Stimulated activated CD4-positive, alpha-beta T cell treated with anti-CD3 and anti-CD28 coated beads, Interleukin-2, amount 100 ng/mL, for 4 hours (primary cell): Measurements from ENCODE around the gene FXYD4.
"Not testable (repeated sequence)": the region's sequence is repeated elsewhere in the genome, so short reads cannot be mapped to it uniquely, and the experiment has no call there.

Experiments used
- DNase-seq: peaks from one replicate; pipeline ENCODE4 v3.0.0-alpha.2; 2020; ENCODE audit warnings: low read depth

FXYD4 gene, protein sequence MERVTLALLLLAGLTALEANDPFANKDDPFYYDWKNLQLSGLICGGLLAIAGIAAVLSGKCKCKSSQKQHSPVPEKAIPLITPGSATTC

DNA sequence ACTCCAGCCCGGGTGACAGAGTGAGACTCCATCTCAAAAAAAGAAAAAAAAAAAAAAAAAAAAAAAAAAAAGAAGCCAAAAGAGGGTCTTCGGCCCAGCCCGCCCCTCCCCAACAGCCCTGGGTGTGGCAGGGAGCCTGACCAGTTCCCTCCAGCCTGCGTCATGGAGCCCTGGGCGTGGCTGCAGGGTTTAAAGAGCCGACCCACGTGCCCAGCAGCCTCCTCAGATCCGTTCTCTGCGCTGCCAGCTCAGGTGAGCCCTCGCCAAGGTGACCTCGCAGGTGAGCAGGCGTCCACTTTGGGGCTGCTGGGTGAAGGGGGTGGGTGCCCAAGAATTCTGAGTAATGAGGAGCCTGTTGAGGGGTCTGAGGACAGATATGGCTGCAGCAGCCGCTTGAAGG lies at the start of gene FXYD4:
TSS of gene FXYD4 (plus strand) at position 219 of the 400 bp plus-strand sequence. CDS start 2,111 bp downstream, outside the sequence.
- no peak for DNase-seq

- no peak for DNase-seq
These were observed 49.1 kb upstream of the FXYD4 start for GRCh38 chr10:43322331-43322730.

DNA sequence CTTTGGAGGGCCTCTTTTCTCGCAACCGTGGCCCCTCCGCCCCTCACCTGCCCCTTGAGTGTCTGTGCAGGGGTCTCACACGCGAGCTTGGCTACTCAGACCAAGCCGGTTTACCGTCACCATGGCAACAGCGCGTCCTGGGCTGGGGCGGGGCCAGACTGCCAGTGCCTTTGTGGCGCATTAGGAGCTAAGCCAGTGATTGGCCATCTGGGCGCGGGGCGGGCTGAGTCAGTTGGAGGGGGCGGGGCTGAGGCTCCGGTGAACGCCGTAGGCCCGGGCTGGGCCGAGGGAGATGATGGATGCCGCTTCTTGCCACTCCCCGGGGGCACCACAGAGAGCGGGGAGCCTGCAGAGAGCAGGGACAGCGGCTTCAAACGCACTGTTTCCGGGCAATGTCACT lies 48.7 kb upstream of the FXYD4 start:
- DNase-seq, result peak; percentile 71

DNA sequence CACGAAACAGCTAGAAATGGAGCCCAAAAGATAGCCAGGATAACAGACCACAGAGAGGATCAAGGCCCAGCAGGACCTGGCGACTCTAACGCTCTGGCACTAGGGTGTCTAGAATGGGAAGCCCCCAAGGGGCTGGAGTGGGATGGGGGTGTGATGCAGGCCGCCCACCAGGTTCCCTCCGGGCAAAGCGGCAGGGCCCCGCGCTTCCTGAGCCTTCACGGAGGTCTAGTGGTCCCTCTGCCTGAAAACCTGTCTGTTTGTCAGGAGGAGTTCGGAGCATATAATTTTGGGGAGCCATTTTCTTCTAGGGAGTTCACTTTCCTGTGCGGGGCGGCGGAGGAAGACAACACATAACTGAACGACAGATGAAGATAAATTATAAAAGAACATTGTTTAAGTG lies 48.2 kb upstream of the FXYD4 start:
- DNase-seq, result no peak

- DNase-seq, result no peak
These were observed 46.6 kb upstream of the FXYD4 start for GRCh38 chr10:43324876-43325275.

GRCh38 chr10:43327171-43327570 lies 44.3 kb upstream of the FXYD4 start:
- DNase-seq, result no peak

DNA sequence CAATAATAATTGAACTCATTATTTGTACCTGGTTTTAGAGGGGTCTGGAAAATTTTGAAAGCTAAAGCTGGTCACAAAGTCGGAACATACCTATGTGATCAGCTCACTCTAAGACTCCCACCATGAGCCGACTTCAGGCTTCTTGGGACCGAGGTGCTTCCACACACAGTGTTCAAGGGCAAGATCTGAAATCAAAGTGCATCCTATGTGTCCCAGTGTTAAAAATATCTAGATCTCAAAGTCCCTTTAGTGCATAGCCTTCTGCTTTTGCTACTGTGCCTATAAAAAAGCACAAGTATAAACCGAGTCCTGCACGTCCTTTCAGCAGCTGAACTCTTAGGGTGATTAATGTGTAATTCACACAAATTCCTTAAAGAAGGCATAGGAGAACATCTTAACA lies 43.5 kb upstream of the FXYD4 start:
- no peak for DNase-seq

DNA sequence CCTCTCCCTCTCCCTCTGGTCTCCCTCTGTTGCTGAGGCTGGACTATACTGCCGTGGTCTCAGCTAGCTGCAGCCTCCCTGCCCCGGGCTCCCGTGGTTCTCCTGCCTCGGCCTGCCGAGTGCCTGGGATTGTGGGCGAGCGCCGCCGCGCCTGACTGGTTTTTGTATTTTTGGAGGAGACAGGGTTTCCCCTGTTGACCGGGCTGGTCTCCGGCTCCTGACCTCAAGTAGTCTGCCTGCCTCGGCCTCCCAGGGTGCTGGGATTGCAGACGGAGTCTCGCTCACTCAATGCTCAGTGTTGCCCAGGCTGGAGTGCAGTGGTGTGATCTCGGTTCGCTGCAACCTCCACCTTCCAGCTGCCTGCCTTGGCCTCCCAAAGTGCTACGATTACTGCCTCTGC lies 42.6 kb upstream of the FXYD4 start:
- not testable (repeated sequence) for DNase-seq

DNA sequence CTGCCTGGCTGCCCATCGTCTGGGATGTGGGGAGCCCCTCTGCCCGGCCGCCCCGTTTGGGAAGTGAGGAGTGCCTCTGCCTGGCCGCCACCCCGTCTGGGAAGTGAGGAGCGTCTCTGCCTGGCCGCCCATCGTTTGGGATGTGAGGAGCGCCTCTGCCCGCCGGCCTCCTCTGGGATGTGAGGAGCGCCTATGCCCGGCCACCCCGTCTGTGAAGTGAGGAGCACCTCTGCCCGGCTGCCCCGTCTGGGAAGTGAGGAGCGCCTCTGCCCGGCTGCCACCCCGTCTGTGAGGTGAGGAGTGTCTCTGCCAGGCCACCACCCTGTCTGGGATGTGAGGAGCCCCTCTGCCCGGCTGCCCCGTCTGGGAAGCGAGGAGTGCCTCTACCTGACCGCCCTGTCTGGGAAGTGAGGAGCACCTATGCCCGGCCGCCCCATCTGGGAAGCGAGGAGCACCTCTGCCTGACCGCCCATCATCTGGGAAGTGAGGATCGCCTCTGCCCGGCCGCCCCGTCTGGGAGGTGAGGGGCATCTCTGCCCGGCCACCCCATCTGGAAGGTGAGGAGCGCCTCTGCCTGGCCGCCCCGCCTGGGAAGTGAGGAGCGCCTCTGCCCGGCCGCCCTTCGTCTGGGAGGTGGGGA lies 42.1 kb upstream of the FXYD4 start:
- not testable (repeated sequence) for DNase-seq

- not testable (repeated sequence) for DNase-seq
These were observed 41.2 kb upstream of the FXYD4 start for GRCh38 chr10:43330049-43330823.

DNA sequence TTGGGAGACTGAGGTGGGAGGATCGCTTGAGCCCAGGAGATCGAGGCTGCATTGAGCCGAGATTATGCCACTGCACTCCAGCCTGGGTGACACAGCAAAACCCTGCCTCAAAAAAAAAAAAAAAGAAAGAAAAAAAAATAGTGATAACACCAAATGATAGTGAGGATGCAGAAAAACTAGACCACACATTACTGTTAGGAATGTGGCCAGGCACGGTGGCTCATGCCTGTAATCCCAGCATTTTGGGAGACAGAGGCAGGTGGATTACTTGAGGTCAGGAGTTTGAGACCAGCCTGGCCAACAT lies 40.7 kb upstream of the FXYD4 start:
- DNase-seq, result not testable (repeated sequence)

DNA sequence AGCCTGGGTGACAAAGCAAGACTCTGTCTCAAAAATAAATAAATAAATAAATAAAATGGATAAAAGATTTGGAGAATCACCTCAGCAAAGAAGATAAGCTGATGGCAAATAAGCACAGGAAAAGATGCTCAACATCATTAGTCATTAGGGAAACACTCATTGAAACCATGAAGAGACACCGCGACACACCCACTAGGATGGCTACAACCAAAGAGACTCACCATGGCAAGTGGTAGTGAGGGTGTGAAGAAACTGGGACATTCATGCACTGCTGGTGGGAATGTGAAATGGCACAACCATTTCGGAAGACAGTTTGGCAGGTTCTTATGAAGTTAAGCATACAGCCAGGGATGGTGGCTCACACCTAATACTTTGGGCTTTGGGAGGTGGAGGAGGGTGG lies 37.8 kb upstream of the FXYD4 start:
- no peak for DNase-seq

- DNase-seq, result no peak
These were observed 35.4 kb upstream of the FXYD4 start for GRCh38 chr10:43336061-43336460.

GRCh38 chr10:43336641-43337318 lies 34.7 kb upstream of the FXYD4 start:
- DNase-seq, result no peak

DNA sequence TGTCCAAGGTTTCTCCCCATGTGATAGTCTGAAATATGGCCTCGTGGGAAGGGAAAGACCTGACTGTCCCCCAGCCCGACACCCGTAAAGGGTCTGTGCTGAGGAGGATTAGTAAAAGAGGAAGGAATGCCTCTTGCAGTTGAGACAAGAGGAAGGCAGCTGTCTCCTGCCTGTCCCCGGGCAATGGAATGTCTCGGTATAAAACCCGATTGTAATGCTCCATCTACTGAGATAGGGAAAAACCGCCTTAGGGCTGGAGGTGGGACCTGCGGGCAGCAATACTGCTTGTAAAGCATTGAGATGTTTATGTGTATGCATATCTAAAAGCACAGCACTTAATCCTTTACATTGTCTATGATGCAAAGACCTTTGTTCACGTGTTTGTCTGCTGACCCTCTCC lies 33.9 kb upstream of the FXYD4 start:
- not testable (repeated sequence) for DNase-seq

DNA sequence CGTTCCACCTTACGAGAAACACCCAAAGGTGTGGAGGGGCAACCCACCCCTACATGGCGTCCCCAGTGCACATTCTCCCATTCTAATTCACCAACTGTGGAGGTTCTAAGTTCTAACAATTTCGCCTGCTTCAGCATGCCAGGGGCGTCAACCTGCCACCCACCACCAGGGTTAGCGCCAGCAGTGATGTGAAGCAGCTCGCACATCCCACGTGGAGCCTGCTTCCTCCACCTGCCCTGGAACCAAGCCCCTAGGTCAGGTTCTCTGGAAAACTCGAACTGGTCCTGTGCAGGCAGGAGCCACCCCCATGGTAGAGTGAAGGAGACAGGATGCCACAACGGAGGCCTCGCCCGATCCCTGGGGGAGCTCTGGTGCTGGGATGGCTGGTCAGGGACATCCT lies 33.3 kb upstream of the FXYD4 start:
- DNase-seq, result no peak

GRCh38 chr10:43339136-43339535 lies 32.3 kb upstream of the FXYD4 start:
- no peak for DNase-seq

- DNase-seq, result no peak
These were observed 31.3 kb upstream of the FXYD4 start for GRCh38 chr10:43340101-43340500.

GRCh38 chr10:43340619-43341018 lies 30.8 kb upstream of the FXYD4 start:
- DNase-seq, result no peak

GRCh38 chr10:43341450-43341849 lies 30.0 kb upstream of the FXYD4 start:
- DNase-seq, result no peak

GRCh38 chr10:43342279-43343125 lies 28.9 kb upstream of the FXYD4 start:
- no peak for DNase-seq

DNA sequence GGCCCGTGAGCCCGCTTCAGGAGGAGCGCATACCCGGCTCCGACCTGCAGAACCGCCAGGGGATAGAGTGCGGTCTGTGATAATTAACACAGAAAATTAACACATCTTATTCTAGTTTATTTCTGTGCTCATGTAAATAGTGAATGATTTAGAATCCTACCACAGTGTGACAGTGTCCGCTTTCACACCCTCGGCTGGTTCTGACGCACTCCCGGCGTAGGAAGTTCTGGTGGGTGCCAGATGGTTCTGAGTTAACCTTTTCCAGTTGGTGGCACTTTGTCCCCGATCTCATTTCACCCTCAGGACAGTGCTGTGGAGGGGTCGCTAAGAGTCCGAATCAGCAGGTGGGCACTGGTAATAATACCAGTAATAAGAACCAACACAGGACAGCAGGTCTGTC lies 28.3 kb upstream of the FXYD4 start:
- no peak for DNase-seq
